Activated CD4-positive, CD25-positive, alpha-beta regulatory T cell treated with anti-CD3 and anti-CD28 coated beads, Interleukin-2, amount 50 U/mL, for 72 hours (primary cell): ENCODE data around the gene RBM10.
A peak's percentile ranks its signal among the peaks of the same experiment; 100 is the strongest.

ENCODE experiments used
- DNase-seq: peaks from one replicate; pipeline ENCODE4 v3.0.0; 2021

RBM10 gene

GRCh38 chrX:47200385-47201150 is 55.5 kb downstream of the RBM10 start:
- DNase-seq = no peak

GRCh38 chrX:47201345-47201944 is 56.4 kb downstream of the RBM10 start:
- no peak for DNase-seq

- no peak for DNase-seq
These were observed 57.3 kb downstream of the RBM10 start for GRCh38 chrX:47202316-47202715.

GRCh38 chrX:47202877-47203276 is 57.9 kb downstream of the RBM10 start:
- no peak for DNase-seq

GRCh38 chrX:47204970-47205369 is 59.9 kb downstream of the RBM10 start:
- no peak for DNase-seq

- DNase-seq = no peak
These were observed 61.3 kb downstream of the RBM10 start for GRCh38 chrX:47206316-47206715.

GRCh38 chrX:47208108-47208507 is 63.1 kb downstream of the RBM10 start:
- DNase-seq = no peak

GRCh38 chrX:47209508-47210238 is 64.7 kb downstream of the RBM10 start:
- no peak for DNase-seq

GRCh38 chrX:47210661-47211425 is 65.8 kb downstream of the RBM10 start:
- DNase-seq = no peak

- no peak for DNase-seq
These were observed 67.6 kb downstream of the RBM10 start for GRCh38 chrX:47212381-47213293.

GRCh38 chrX:47214435-47215077 is 69.5 kb downstream of the RBM10 start:
- no peak for DNase-seq

- DNase-seq = no peak
These were observed 70.4 kb downstream of the RBM10 start for GRCh38 chrX:47215291-47215900.

GRCh38 chrX:47216393-47216925 is 71.4 kb downstream of the RBM10 start:
- DNase-seq = no peak

GRCh38 chrX:47217121-47217851 is 72.3 kb downstream of the RBM10 start:
- no peak for DNase-seq

- DNase-seq = peak; percentile 96
These were observed 72.8 kb downstream of the RBM10 start for GRCh38 chrX:47217852-47218279.

GRCh38 chrX:47218280-47218919 is 73.4 kb downstream of the RBM10 start, which contains the start of gene CDK16:
TSS of gene CDK16 (plus strand) at chrX:47218681. CDS start at chrX:47223558, 4,877 bp downstream.
- peak; percentile 85 for DNase-seq

- peak; percentile 73 for DNase-seq
These were observed 74.1 kb downstream of the RBM10 start for GRCh38 chrX:47218920-47219815.

GRCh38 chrX:47221756-47222155 is 76.7 kb downstream of the RBM10 start:
- DNase-seq = no peak
